GM21619 (cell line): ENCODE measurements around the gene GPX3.

Experiments used
- ATAC-seq: cut with Tn5 transposase; IDR thresholded peaks from one replicate; pipeline ENCODE4 v1.9.1; 2021; ENCODE audit not compliant: unreplicated experiment

Gene GPX3

GRCh38 chr5:151033217-151033934 is 13.0 kb downstream of the GPX3 start:
- no peak for ATAC-seq

- ATAC-seq: no peak
Measured at GRCh38 chr5:151034422-151035379, 14.3 kb downstream of the GPX3 start.

- no peak for ATAC-seq
Measured at GRCh38 chr5:151036556-151036955, 16.2 kb downstream of the GPX3 start.

- no peak for ATAC-seq
Measured at GRCh38 chr5:151037561-151038411, 17.4 kb downstream of the GPX3 start.

- ATAC-seq: no peak
Measured at GRCh38 chr5:151038412-151038745, 18.0 kb downstream of the GPX3 start.

- ATAC-seq: no peak
Measured at GRCh38 chr5:151038801-151039238, 18.4 kb downstream of the GPX3 start.

GRCh38 chr5:151039665-151040064 is 19.3 kb downstream of the GPX3 start:
- ATAC-seq: no peak

- ATAC-seq: no peak
Measured at GRCh38 chr5:151040211-151040747, 19.9 kb downstream of the GPX3 start.

- ATAC-seq: no peak
Measured at GRCh38 chr5:151041577-151042268, 21.3 kb downstream of the GPX3 start.

- ATAC-seq: no peak
Measured at GRCh38 chr5:151042453-151043093, 22.2 kb downstream of the GPX3 start.

- ATAC-seq: no peak
Measured at GRCh38 chr5:151047814-151048425, 27.5 kb downstream of the GPX3 start.

- no peak for ATAC-seq
Measured at GRCh38 chr5:151048526-151048925, 28.1 kb downstream of the GPX3 start.

- peak; percentile 64 for ATAC-seq
Measured at GRCh38 chr5:151051066-151051930, 30.9 kb downstream of the GPX3 start.

GRCh38 chr5:151051931-151052608 is 31.7 kb downstream of the GPX3 start:
- no peak for ATAC-seq

- ATAC-seq: no peak
Measured at GRCh38 chr5:151052836-151053235, 32.4 kb downstream of the GPX3 start.

GRCh38 chr5:151053796-151054462 is 33.5 kb downstream of the GPX3 start:
- no peak for ATAC-seq

- no peak for ATAC-seq
Measured at GRCh38 chr5:151054709-151055108, 34.3 kb downstream of the GPX3 start.
